Peyer's patch (tissue), 4 donors: Measurements from ENCODE around the gene CALN1. TPM values are rescaled to one million over a fixed set of nuclear protein-coding genes. Genes with fewer than 3 reads are reported as not detected.

ENCODE experiments used
- DNase-seq, 3 donors: peaks; one replicate each; pipeline ENCODE4 v3.0.0-alpha.2; 2017 to 2019
- H3K27ac ChIP-seq, 4 donors: fragments of 200-600 bp; sonication (generic); one replicate each; pipeline ENCODE4 v1.5.1; 2016 to 2019
- H3K27me3 ChIP-seq, 2 donors: fragments of 200-600 bp; sonication (generic); one replicate each; pipeline ENCODE4 v1.5.1; 2019
- H3K36me3 ChIP-seq, 3 donors: fragments of 200-600 bp; sonication (generic); one replicate each; pipeline ENCODE4 v1.5.1; 2016 to 2019
- H3K4me1 ChIP-seq, 4 donors: fragments of 200-600 bp; sonication (generic); one replicate each; pipeline ENCODE4 v1.5.1; 2016 to 2019
- H3K4me3 ChIP-seq, 4 donors: fragments of 200-600 bp; sonication (generic); 1 replicate in 3 of 4; 2 replicates in 1 of 4; pipeline ENCODE4 v1.5.1; 2016 to 2019; ENCODE audit warnings: mild to moderate bottlenecking in 1 of 4
- H3K9me3 ChIP-seq, 4 donors: fragments of 200-600 bp; sonication (generic); one replicate each; pipeline ENCODE4 v1.5.1; 2016 to 2019; ENCODE audit warnings: mild to moderate bottlenecking in 1 of 4
- CTCF ChIP-seq, 6 experiments: fragments of 450-650 bp in 4 of 6; fragments of 200-600 bp in 2 of 6; sonication (generic) in 1 of 6; IDR thresholded peaks; one replicate each; pipeline ENCODE4 v1.5.1; 2017 to 2019; ENCODE audit warnings: antibody characterized with exemption in 6 of 6, mild to moderate bottlenecking in 3 of 6, moderate library complexity in 1 of 6
- POLR2A ChIP-seq, 2 donors: fragments of 450-650 bp; IDR thresholded peaks; one replicate each; pipeline ENCODE4 v1.5.1; 2017; ENCODE audit warnings: antibody characterized with exemption in 2 of 2, mild to moderate bottlenecking in 2 of 2, moderate library complexity in 2 of 2
- total RNA-seq, 4 donors: library from RNA; depleted of rRNA; stranded (reverse); fragments of >200 nt; gene quantifications; one replicate each; pipeline ENCODE4 v1.1.0, GENCODE V29; 2016

CALN1 gene
- total RNA-seq, 4 donors from 2014 or later: 0.13 TPM; not detected in 3

- Histone ChIP-seq H3K4me3 (no peak overlapping the region), H3K27me3 (no peaks in the 10 kb centered on the region), H3K4me1 (no peaks in the 10 kb centered on the region), H3K36me3 (no peaks in the 10 kb centered on the region), H3K27ac (no peak overlapping the region), H3K9me3 (no peaks in the 10 kb centered on the region)
- TF ChIP-seq POLR2A (IDR thresholded peaks at IDR 0.05): no peak
- no peak for TF ChIP-seq CTCF (IDR thresholded peaks at IDR 0.05)
- no peak for DNase-seq
Measured at GRCh38 chr7:72101444-72101843, 310.7 kb downstream of the CALN1 start.

- Histone ChIP-seq H3K9me3 (no peaks in the 10 kb centered on the region), H3K27me3 (no peaks in the 10 kb centered on the region), H3K4me1 (no peaks in the 10 kb centered on the region), H3K36me3 (no peaks in the 10 kb centered on the region), H3K27ac (no peak overlapping the region), H3K4me3 (no peak overlapping the region)
- DNase-seq: no peak
- TF ChIP-seq CTCF (IDR thresholded peaks at IDR 0.05): no peak
- TF ChIP-seq POLR2A (IDR thresholded peaks at IDR 0.05): no peak
Measured at GRCh38 chr7:72099784-72100183, 312.4 kb downstream of the CALN1 start.

- no peak overlapping the region for H3K27ac ChIP-seq
- no peaks in the 10 kb centered on the region for H3K36me3 ChIP-seq
- no peak for DNase-seq
- no peaks in the 10 kb centered on the region for H3K27me3 ChIP-seq
- no peaks in the 10 kb centered on the region for H3K9me3 ChIP-seq
- H3K4me3 ChIP-seq: no peak overlapping the region
- H3K4me1 ChIP-seq: no peaks in the 10 kb centered on the region
- TF ChIP-seq POLR2A (IDR thresholded peaks at IDR 0.05) (no peak), CTCF (IDR thresholded peaks at IDR 0.05) (no peak)
Measured at GRCh38 chr7:72098807-72099580, 313.1 kb downstream of the CALN1 start.

GRCh38 chr7:72097226-72097625 lies 314.9 kb downstream of the CALN1 start:
- no peak overlapping the region for H3K27ac ChIP-seq
- H3K4me1 ChIP-seq: no peaks in the 10 kb centered on the region
- no peak overlapping the region for H3K4me3 ChIP-seq
- no peak for DNase-seq
- no peaks in the 10 kb centered on the region for H3K9me3 ChIP-seq
- no peaks in the 10 kb centered on the region for H3K27me3 ChIP-seq
- TF ChIP-seq POLR2A (IDR thresholded peaks at IDR 0.05): no peak
- no peaks in the 10 kb centered on the region for H3K36me3 ChIP-seq

- Histone ChIP-seq H3K27me3 (no peaks in the 10 kb centered on the region), H3K4me1 (no peaks in the 10 kb centered on the region), H3K27ac (no peak overlapping the region), H3K36me3 (no peaks in the 10 kb centered on the region), H3K9me3 (peaks cover 0 to 4% (median 0%) of the 10 kb centered on the region in 4 donors), H3K4me3 (no peak overlapping the region)
- DNase-seq: no peak
- no peak for TF ChIP-seq CTCF (IDR thresholded peaks at IDR 0.05)
- no peak for TF ChIP-seq POLR2A (IDR thresholded peaks at IDR 0.05)
Measured at GRCh38 chr7:72092769-72093168, 319.4 kb downstream of the CALN1 start.

- no peak overlapping the region for H3K27ac ChIP-seq
- no peak overlapping the region for H3K4me3 ChIP-seq
- H3K36me3 ChIP-seq: no peaks in the 10 kb centered on the region
- H3K4me1 ChIP-seq: no peaks in the 10 kb centered on the region
- TF ChIP-seq CTCF (IDR thresholded peaks at IDR 0.05) (no peak), POLR2A (IDR thresholded peaks at IDR 0.05) (no peak)
- peaks cover 0 to 4% (median 0%) of the 10 kb centered on the region in 4 donors for H3K9me3 ChIP-seq
- H3K27me3 ChIP-seq: no peaks in the 10 kb centered on the region
- DNase-seq: no peak
Measured at GRCh38 chr7:72087926-72088325, 324.2 kb downstream of the CALN1 start.
